A673 (cell line): ENCODE results near the gene H2AZ2.
"Not testable (repeated sequence)": the region's sequence is repeated elsewhere in the genome, so short reads cannot be mapped to it uniquely, and the experiment has no call there.

Source experiments
- EZH2 ChIP-seq: fragments of 200-600 bp; sonication (generic); IDR thresholded peaks from 2 replicates; pipeline ENCODE4 v1.6.1; 2017; ENCODE audit warnings: borderline replicate concordance, low read depth, mild to moderate bottlenecking, mixed read lengths, antibody characterized with exemption, low read length; ENCODE audit not compliant: poor library complexity, severe bottlenecking
- TF ChIP-seq, protein P1 (sequence below): fragments of 300-800, 200-600 bp; sonication (generic); conservative IDR thresholded peaks from 2 replicates; pipeline ENCODE4 v1.5.1; 2017; ENCODE audit warnings: low read depth, mild to moderate bottlenecking, antibody characterized with exemption, low read length, moderate library complexity, mixed read lengths

GRCh38 chr7:44846390-44846789, 1.5 kb downstream of the H2AZ2 start:
- TF ChIP-seq, protein P1, sequence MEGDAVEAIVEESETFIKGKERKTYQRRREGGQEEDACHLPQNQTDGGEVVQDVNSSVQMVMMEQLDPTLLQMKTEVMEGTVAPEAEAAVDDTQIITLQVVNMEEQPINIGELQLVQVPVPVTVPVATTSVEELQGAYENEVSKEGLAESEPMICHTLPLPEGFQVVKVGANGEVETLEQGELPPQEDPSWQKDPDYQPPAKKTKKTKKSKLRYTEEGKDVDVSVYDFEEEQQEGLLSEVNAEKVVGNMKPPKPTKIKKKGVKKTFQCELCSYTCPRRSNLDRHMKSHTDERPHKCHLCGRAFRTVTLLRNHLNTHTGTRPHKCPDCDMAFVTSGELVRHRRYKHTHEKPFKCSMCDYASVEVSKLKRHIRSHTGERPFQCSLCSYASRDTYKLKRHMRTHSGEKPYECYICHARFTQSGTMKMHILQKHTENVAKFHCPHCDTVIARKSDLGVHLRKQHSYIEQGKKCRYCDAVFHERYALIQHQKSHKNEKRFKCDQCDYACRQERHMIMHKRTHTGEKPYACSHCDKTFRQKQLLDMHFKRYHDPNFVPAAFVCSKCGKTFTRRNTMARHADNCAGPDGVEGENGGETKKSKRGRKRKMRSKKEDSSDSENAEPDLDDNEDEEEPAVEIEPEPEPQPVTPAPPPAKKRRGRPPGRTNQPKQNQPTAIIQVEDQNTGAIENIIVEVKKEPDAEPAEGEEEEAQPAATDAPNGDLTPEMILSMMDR, result not testable (repeated sequence)
- TF ChIP-seq EZH2, result not testable (repeated sequence)
